ENCODE results near the gene SFMBT2.

DNA sequence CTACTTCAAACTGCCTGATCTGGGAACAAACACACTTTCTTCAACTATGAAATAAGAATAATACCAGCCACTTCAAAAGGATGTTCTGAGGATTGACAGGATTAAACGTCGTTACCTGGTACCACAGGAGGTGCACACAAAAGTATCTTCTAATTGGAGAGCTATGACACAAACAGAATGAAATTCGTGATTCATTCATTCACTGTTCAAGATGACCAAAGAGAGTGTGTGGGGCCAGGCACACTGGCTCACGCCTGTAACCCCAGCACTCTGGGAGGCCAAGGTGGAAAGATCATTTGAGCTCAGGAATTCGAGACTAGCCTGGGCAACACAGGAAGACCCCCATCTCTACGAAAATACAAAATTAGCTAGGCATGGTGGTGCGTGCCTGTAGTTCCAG, 50.9 kb downstream of the SFMBT2 start:
- TF ChIP-seq, protein P1, sequence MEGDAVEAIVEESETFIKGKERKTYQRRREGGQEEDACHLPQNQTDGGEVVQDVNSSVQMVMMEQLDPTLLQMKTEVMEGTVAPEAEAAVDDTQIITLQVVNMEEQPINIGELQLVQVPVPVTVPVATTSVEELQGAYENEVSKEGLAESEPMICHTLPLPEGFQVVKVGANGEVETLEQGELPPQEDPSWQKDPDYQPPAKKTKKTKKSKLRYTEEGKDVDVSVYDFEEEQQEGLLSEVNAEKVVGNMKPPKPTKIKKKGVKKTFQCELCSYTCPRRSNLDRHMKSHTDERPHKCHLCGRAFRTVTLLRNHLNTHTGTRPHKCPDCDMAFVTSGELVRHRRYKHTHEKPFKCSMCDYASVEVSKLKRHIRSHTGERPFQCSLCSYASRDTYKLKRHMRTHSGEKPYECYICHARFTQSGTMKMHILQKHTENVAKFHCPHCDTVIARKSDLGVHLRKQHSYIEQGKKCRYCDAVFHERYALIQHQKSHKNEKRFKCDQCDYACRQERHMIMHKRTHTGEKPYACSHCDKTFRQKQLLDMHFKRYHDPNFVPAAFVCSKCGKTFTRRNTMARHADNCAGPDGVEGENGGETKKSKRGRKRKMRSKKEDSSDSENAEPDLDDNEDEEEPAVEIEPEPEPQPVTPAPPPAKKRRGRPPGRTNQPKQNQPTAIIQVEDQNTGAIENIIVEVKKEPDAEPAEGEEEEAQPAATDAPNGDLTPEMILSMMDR (IDR thresholded peaks at IDR 0.05), result no peak
- TF ChIP-seq POLR2A (IDR thresholded peaks at IDR 0.05), result no peak

Measured in prostate gland (tissue), 2 donors.